ENCODE measurements around the gene PPIL6. TPM values are rescaled to one million over a fixed set of nuclear protein-coding genes. Genes with fewer than 3 reads are reported as not detected.

Gene PPIL6
- polyA plus RNA-seq, 3 donors, result 0.09 to 0.28 (median 0.14) TPM

GRCh38 chr6:109381747-109382575 lies 58.5 kb downstream of the PPIL6 start, which contains the start of gene CD164:
Gene CD164, minus strand, starts transcription at chr6:109382467. Its CDS starts 89 bp downstream, at chr6:109382378.
- H3K4me1 Mint-ChIP-seq, result peaks cover 56% of the 10 kb centered on the region

More at GRCh38 chr6:109381747-109382575, 58.5 kb downstream of the PPIL6 start, which contains the start of gene CD164:
- under 1% methylated on average over 89 of the region's 93 CpGs for WGBS (ENCODE audit: insufficient coverage)
- H3K4me2 ChIP-seq (replicated peaks; ENCODE audit: extremely low read depth, low read length, poor library complexity, severe bottlenecking), result peak within 1 kb of the TSS; percentile 87
- no peaks in the 10 kb centered on the region for H3K9me3 ChIP-seq (replicated peaks in 1 of 2; ENCODE audit: control insufficient read depth in 1 of 2, insufficient read depth in 1 of 2, low read length in 2 of 2)
- Mint-ChIP-seq H3K27ac (peak within 1 kb of the TSS; percentile 99 to 100 (median 100)), H3K36me3 (peaks cover 25% of the 10 kb centered on the region in 2 donors), H3K9me3 (no peaks in the 10 kb centered on the region), H3K4me3 (peak within 1 kb of the TSS; percentile 91 to 95), H3K27me3 (ENCODE audit: low read depth in 3 of 3) (no peaks in the 10 kb centered on the region)
- peaks cover 18 to 25% of the 10 kb centered on the region in 2 donors for H3K36me3 ChIP-seq (replicated peaks in 1 of 2; ENCODE audit: control insufficient read depth in 1 of 2, insufficient read depth in 2 of 2, low read length in 2 of 2)
- peak within 1 kb of the TSS; percentile 75 to 99 (median 88) for H3K4me3 ChIP-seq (replicated peaks in 1 of 3; ENCODE audit: low read depth in 2 of 3, low read length in 3 of 3)
- DNase-seq, result peak; percentile 87 to 96 (median 94)
- H3K27me3 ChIP-seq (ENCODE audit: control insufficient read depth in 2 of 2, insufficient read depth in 2 of 2, low read length in 2 of 2), result no peaks in the 10 kb centered on the region
- H3K27ac ChIP-seq (ENCODE audit: low read depth in 1 of 2, low read length in 2 of 2), result peak within 1 kb of the TSS; percentile 99 to 100
- H4K20me1 ChIP-seq (ENCODE audit: insufficient read depth, low read length), result peaks cover 45% of the 10 kb centered on the region
- H3K9ac ChIP-seq (ENCODE audit: insufficient read depth, low read length, poor library complexity, severe bottlenecking), result peak within 1 kb of the TSS; percentile 97
- intact Hi-C loops (cut with micrococcal nuclease), result loop anchor here (2.0 to 10.0 kb wide), 5 partner anchors 75 to 825 kb away; partner anchors contain the start of genes CEP57L1 (in 1 of the 2), MICAL1 (in 1 of the 2) and SESN1 (in 1 of the 2)
- TF ChIP-seq CTCF (IDR thresholded peaks at IDR 0.05), result no peak
- peak within 1 kb of the TSS; percentile 71 for H2AFZ ChIP-seq (ENCODE audit: insufficient read depth, low read depth, low read length, poor library complexity, severe bottlenecking)
- H3K79me2 ChIP-seq (ENCODE audit: insufficient read depth, low read length), result peaks cover 54% of the 10 kb centered on the region
- peaks cover 47 to 50% of the 10 kb centered on the region in 2 donors for H3K4me1 ChIP-seq (ENCODE audit: control insufficient read depth in 1 of 2, insufficient read depth in 2 of 2, low read length in 2 of 2)
